MCF 10A (cell line): ENCODE results near the gene PSMG3. TPM values are rescaled to one million over a fixed set of nuclear protein-coding genes. Genes with fewer than 3 reads are reported as not detected.

Experiments
- BruUV-seq: library from RNA; stranded (reverse); fragments of 400-500 nt; replicated peaks from 2 replicates; lab custom pipeline; 2021; lab: Mats Ljungman, UMichigan
- CTCF ChIA-PET: fragments of 300-600 bp; sonication (Branson Sonifier 250); formaldehyde crosslinking; extraction: SDS; loops from one replicate; lab custom pipeline; 2021; ENCODE audit warnings: antibody characterized with exemption, inconsistent platforms; lab: Yijun Ruan, JAX
- POLR2A ChIA-PET: fragments of 300-600, 350-650 bp; sonication (Branson Sonifier 250); formaldehyde crosslinking; extraction: SDS; loops from one replicate; lab custom pipeline; 2020; ENCODE audit warnings: antibody characterized with exemption, inconsistent platforms; lab: Yijun Ruan, JAX
- DNase-seq: peaks from one replicate; pipeline ENCODE4 v3.0.0-alpha.2; 2018; ENCODE audit not compliant: unreplicated experiment
- H3K27ac Mint-ChIP-seq: one replicate; pipeline ENCODE4 v1.8.0; 2022; ENCODE audit warnings: mild to moderate bottlenecking, low read depth, mixed read lengths; ENCODE audit not compliant: unreplicated experiment
- H3K27me3 Mint-ChIP-seq: one replicate; pipeline ENCODE4 v1.8.0; 2022; ENCODE audit warnings: mixed read lengths; ENCODE audit not compliant: insufficient read depth, unreplicated experiment
- H3K36me3 Mint-ChIP-seq: one replicate; pipeline ENCODE4 v1.8.0; 2022; ENCODE audit warnings: mild to moderate bottlenecking, moderate library complexity, mixed read lengths; ENCODE audit not compliant: insufficient read depth, unreplicated experiment
- H3K4me1 Mint-ChIP-seq: one replicate; pipeline ENCODE4 v1.8.0; 2022; ENCODE audit warnings: mixed read lengths; ENCODE audit not compliant: insufficient read depth, unreplicated experiment
- H3K4me3 Mint-ChIP-seq: one replicate; pipeline ENCODE4 v1.8.0; 2022; ENCODE audit warnings: mild to moderate bottlenecking, moderate library complexity, mixed read lengths; ENCODE audit not compliant: unreplicated experiment
- H3K9me3 Mint-ChIP-seq: one replicate; pipeline ENCODE4 v1.8.0; 2022; ENCODE audit warnings: mixed read lengths; ENCODE audit not compliant: unreplicated experiment
- intact Hi-C: fragments of 100-400 bp; cut with micrococcal nuclease; formaldehyde crosslinking; loops from 2 replicates; pipeline ENCODE4 v1.14.1; 2022
- total RNA-seq: library from RNA; stranded (reverse); gene quantifications from 2 replicates; pipeline ENCODE4 v1.2.3, GENCODE V29; 2022
- TF ChIP-seq, protein P1 (sequence below): fragments of 200-600 bp; IDR thresholded peaks from one replicate; pipeline ENCODE4 v1.8.0; 2022; ENCODE audit warnings: antibody characterized with exemption, mild to moderate bottlenecking; ENCODE audit not compliant: unreplicated experiment

The PSMG3 gene
- total RNA-seq, 1 experiment from 2014 or later = 42.1 TPM

- intact Hi-C loops = no loop called here
- CTCF ChIA-PET = interaction anchor here (0.6 to 4.8 kb wide), 6 partner anchors 12 to 28 kb away, joined by 3 to 32 read pairs (median 4); partner anchors contain the start of gene TMEM184A
- Mint-ChIP-seq H3K4me3 (peak overlapping the region; percentile 81), H3K9me3 (no peaks in the 10 kb centered on the region), H3K36me3 (peaks cover 16% of the 10 kb centered on the region), H3K27me3 (no peaks in the 10 kb centered on the region), H3K27ac (peak overlapping the region; percentile 86), H3K4me1 (peaks cover 12% of the 10 kb centered on the region)
- TF ChIP-seq, protein P1, sequence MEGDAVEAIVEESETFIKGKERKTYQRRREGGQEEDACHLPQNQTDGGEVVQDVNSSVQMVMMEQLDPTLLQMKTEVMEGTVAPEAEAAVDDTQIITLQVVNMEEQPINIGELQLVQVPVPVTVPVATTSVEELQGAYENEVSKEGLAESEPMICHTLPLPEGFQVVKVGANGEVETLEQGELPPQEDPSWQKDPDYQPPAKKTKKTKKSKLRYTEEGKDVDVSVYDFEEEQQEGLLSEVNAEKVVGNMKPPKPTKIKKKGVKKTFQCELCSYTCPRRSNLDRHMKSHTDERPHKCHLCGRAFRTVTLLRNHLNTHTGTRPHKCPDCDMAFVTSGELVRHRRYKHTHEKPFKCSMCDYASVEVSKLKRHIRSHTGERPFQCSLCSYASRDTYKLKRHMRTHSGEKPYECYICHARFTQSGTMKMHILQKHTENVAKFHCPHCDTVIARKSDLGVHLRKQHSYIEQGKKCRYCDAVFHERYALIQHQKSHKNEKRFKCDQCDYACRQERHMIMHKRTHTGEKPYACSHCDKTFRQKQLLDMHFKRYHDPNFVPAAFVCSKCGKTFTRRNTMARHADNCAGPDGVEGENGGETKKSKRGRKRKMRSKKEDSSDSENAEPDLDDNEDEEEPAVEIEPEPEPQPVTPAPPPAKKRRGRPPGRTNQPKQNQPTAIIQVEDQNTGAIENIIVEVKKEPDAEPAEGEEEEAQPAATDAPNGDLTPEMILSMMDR = no peak
- BruUV-seq = no TSS peak
- peak; percentile 76 for DNase-seq
- POLR2A ChIA-PET = interaction anchor here (0.5 to 7.8 kb wide), 8 partner anchors 20 to 821 kb away, joined by 3 to 118 read pairs (median 16); partner anchors contain the start of genes EIF3B, INTS1 and TMEM184A
These were observed 36.1 kb downstream of the PSMG3 start for GRCh38 chr7:1533547-1534329.

- TF ChIP-seq, protein P1 = no peak
- ChIA-PET POLR2A (interaction anchor here (0.5 to 7.8 kb wide), 10 partner anchors 10 to 821 kb away, joined by 3 to 118 read pairs (median 9); partner anchors contain the start of genes EIF3B, INTS1 and TMEM184A), CTCF (interaction anchor here (0.6 to 4.8 kb wide), 4 partner anchors 14 to 27 kb away, joined by 3 to 32 read pairs (median 4); partner anchors contain the start of gene TMEM184A)
- Mint-ChIP-seq H3K4me3 (peak overlapping the region; percentile 81), H3K9me3 (no peaks in the 10 kb centered on the region), H3K27ac (peak overlapping the region; percentile 86), H3K36me3 (peaks cover 16% of the 10 kb centered on the region), H3K4me1 (peaks cover 12% of the 10 kb centered on the region), H3K27me3 (no peaks in the 10 kb centered on the region)
- DNase-seq = no peak
- intact Hi-C loops = no loop called here
- BruUV-seq = no TSS peak
These were observed 36.6 kb downstream of the PSMG3 start for GRCh38 chr7:1533255-1533546.

DNA sequence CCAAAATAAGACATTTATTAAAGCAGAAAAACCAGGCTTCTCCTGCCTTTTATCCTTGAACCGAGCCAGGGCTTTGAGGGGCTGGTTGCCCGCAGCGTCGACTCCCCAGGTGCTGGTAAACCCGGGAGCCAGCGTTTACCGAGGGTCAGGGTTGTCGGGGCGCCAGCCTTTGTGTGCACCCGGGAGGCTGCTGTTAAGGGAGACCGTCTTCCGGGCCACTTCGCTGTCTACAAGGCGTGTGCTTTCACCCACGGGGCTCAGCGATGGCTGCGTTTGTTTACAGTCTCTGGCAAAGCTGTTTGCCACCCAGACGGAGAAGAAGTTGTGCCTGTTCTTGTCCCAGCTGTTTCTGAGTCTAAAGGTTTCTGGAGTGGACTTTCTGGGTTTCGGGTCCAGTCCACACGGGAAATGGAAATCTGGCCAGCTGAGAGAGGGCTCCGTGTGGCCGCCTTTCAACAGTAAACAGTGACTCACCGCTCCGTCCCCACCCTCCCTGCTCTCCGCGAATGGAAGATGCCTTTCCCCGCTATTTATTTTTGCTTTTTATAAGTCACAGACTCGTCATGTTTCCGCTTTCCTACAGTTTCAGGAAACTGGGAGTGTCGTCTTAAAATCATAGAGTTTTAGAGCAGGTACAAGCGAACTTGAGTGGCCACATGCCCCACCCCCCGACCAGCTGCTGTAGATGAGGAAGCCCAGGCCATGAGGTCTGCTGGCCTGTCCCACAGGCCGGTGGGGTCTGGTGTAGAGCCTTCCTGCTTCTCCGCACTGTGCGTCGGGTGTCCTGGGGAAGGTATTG lies 37.2 kb downstream of the PSMG3 start:
- BruUV-seq = TSS peak; percentile 95
- Mint-ChIP-seq H3K4me1 (peaks cover 12% of the 10 kb centered on the region), H3K27ac (peak overlapping the region; percentile 86), H3K27me3 (no peaks in the 10 kb centered on the region), H3K36me3 (peaks cover 16% of the 10 kb centered on the region), H3K4me3 (peak overlapping the region; percentile 81), H3K9me3 (no peaks in the 10 kb centered on the region)
- TF ChIP-seq, protein P1 = no peak
- ChIA-PET CTCF (interaction anchor here (0.6 to 4.8 kb wide), 4 partner anchors 14 to 27 kb away, joined by 3 to 32 read pairs (median 4); partner anchors contain the start of gene TMEM184A), POLR2A (interaction anchor here (0.6 to 7.8 kb wide), 14 partner anchors 9 to 1086 kb away, joined by 3 to 118 read pairs (median 4); partner anchors contain the start of genes EIF3B, INTS1 and TMEM184A)
- intact Hi-C loops = loop anchor here (1.0 kb wide), 2 partner anchors 24 to 28 kb away; partner anchors contain the start of genes INTS1 and TMEM184A
- DNase-seq = peak; percentile 94
